HepG2 (cell line): ENCODE results near the gene DUOXA1. TPM values are rescaled to one million over a fixed set of nuclear protein-coding genes. Genes with fewer than 3 reads are reported as not detected.
"Not testable (repeated sequence)": the region's sequence is repeated elsewhere in the genome, so short reads cannot be mapped to it uniquely, and the experiment has no call there.

ENCODE experiments used
- ATAC-seq: fragments of 200-7000 bp; cut with Tn5 transposase; 3 replicates; pipeline ENCODE4 v1.9.1; 2020; ENCODE audit warnings: mild to moderate bottlenecking, moderate library complexity
- BruUV-seq: library from RNA; stranded (reverse); fragments of 400-500 nt; replicated peaks from 2 replicates; lab custom pipeline; 2021; lab: Mats Ljungman, UMichigan
- CTCF ChIA-PET: fragments of 300-600 bp; formaldehyde crosslinking; extraction: SDS; loops from one replicate; lab custom pipeline; 2021; ENCODE audit warnings: low total read pairs, inconsistent platforms, low intra/inter-chr PET ratio; lab: Yijun Ruan, JAX
- POLR2A ChIA-PET: fragments of 350-600 bp; sonication (Branson Sonifier 250); formaldehyde crosslinking; loops from one replicate; lab custom pipeline; 2020; ENCODE audit warnings: antibody characterized with exemption, inconsistent platforms; lab: Yijun Ruan, JAX
- DNase-seq: peaks from one replicate; pipeline ENCODE4 v3.0.0-alpha.2; 2015; ENCODE audit warnings: low spot score
- FAIRE-seq: peaks from 3 replicates; lab custom pipeline; 2011; peaks lifted over from hg19 to GRCh38; lab: Jason Lieb, UNC
- H2AFZ ChIP-seq: one replicate; pipeline ENCODE4 v1.6.1; 2011; ENCODE audit warnings: low read length, inconsistent platforms
- H3K27ac ChIP-seq: fragments of 300-600 bp; 3 replicates; pipeline ENCODE4 v1.8.0; 2011; ENCODE audit warnings: mixed run types, mild to moderate bottlenecking, mixed read lengths, low read length, inconsistent platforms; ENCODE audit not compliant: insufficient read depth; ENCODE audit errors: extremely low read length
- H3K27me3 ChIP-seq, 2 experiments: fragments of 200-600 bp in 1 of 2; 2 replicates in 1 of 2; 3 replicates in 1 of 2; pipeline versions ENCODE4 v1.6.0 to v1.8.0; 2011; ENCODE audit warnings: low read length in 2 of 2, mild to moderate bottlenecking in 2 of 2, moderate library complexity in 2 of 2, inconsistent platforms in 1 of 2; ENCODE audit not compliant: insufficient read depth in 2 of 2, control insufficient read depth in 1 of 2
- H3K36me3 ChIP-seq, 2 experiments: fragments of 200-600 bp in 1 of 2; replicated peaks in 1 of 2; 2 replicates in 1 of 2; 3 replicates in 1 of 2; pipeline versions ENCODE4 v1.5.1 to v1.8.0; 2011; ENCODE audit warnings: low read length in 2 of 2, inconsistent platforms in 1 of 2; ENCODE audit not compliant: insufficient read depth in 2 of 2, control insufficient read depth in 1 of 2
- H3K4me1 ChIP-seq: 2 replicates; pipeline ENCODE4 v1.5.1; 2012; ENCODE audit warnings: low read length, inconsistent platforms; ENCODE audit not compliant: insufficient read depth
- H3K4me2 ChIP-seq: 2 replicates; pipeline ENCODE4 v1.6.0; 2011; ENCODE audit warnings: low read depth, low read length, inconsistent platforms
- H3K4me3 ChIP-seq, 3 experiments: fragments of 200-600 bp in 1 of 3; sonication (generic), shearing (Covaris generic) in 1 of 3; replicated peaks in 1 of 3; 2 replicates each; pipeline ENCODE4 v1.5.1; 2011 to 2016; ENCODE audit warnings: low read length in 3 of 3, inconsistent platforms in 2 of 3, low read depth in 2 of 3, mild to moderate bottlenecking in 2 of 3, control low read depth in 1 of 3, mixed read lengths in 1 of 3; ENCODE audit not compliant: insufficient read depth in 1 of 3
- H3K79me2 ChIP-seq: one replicate; pipeline ENCODE4 v1.6.1; 2011; ENCODE audit warnings: low read length, inconsistent platforms; ENCODE audit not compliant: insufficient read depth
- H3K9ac ChIP-seq: 2 replicates; pipeline ENCODE4 v1.6.0; 2011; ENCODE audit warnings: mild to moderate bottlenecking, low read depth, low read length, inconsistent platforms; ENCODE audit not compliant: insufficient read depth
- H3K9me3 ChIP-seq: 2 replicates; pipeline ENCODE4 v1.5.1; 2012; ENCODE audit warnings: mild to moderate bottlenecking, low read length
- H4K20me1 ChIP-seq: 2 replicates; pipeline ENCODE4 v1.6.0; 2011; ENCODE audit warnings: inconsistent platforms, mild to moderate bottlenecking, low read length, moderate library complexity; ENCODE audit not compliant: insufficient read depth
- FUBP1 ChIP-seq: sonication (generic); formaldehyde crosslinking; IDR thresholded peaks from 2 replicates; pipeline ENCODE4 v1.5.1; 2020; ENCODE audit warnings: missing genetic modification reagents, mild to moderate bottlenecking, borderline replicate concordance
- WGBS: methylation state at CpG from one replicate; pipeline ENCODE4 v1.1.6; 2017; ENCODE audit warnings: low lambda C conversion rate; 5-methylcytosine and 5-hydroxymethylcytosine counted together
- in situ Hi-C: cut with HindIII; loops from 2 replicates; pipeline ENCODE4 v1.10.0; 2017; ENCODE audit warnings: low pct_unique_long_range_greater_than_20kb; ENCODE audit not compliant: extremely low pct_ligation_motif_present
- intact Hi-C: fragments of 100-400 bp; cut with micrococcal nuclease; formaldehyde crosslinking; loops from one replicate; pipeline ENCODE4 v1.10.0; 2022; ENCODE audit not compliant: unreplicated experiment
- polyA plus RNA-seq, 8 experiments: library from polyadenylated mRNA; depleted of rRNA in 3 of 8; stranded (reverse) in 7 of 8; unstranded in 1 of 8; fragments of >200 nt; fragmentation: Illumina TruSeq in 4 of 8; extraction: Trizol in 4 of 8; gene quantifications; 2 replicates each; pipeline versions ENCODE4 v1.2.1 to v1.2.3, GENCODE V29; 2011 to 2016; ENCODE audit warnings: low read depth in 4 of 8, missing spikeins in 1 of 8, mixed read lengths in 1 of 8; ENCODE audit not compliant: insufficient read depth in 1 of 8
- total RNA-seq, 5 experiments: library from RNA; depleted of rRNA; stranded (reverse); fragments of >200 nt; fragmentation: Illumina TruSeq; extraction: Trizol; gene quantifications; 2 replicates each; pipeline ENCODE4 v1.2.3, GENCODE V29; 2016; ENCODE audit warnings: low read depth in 1 of 5

The DUOXA1 gene
- total and polyA plus RNA-seq, 2 of the 13 experiments (the other 11 are each of a cell fraction or from before 2014, with no cell fraction given): not detected

- TF ChIP-seq FUBP1 (CRISPR knock-in tag): no peak
These were observed 6.7 kb upstream of the DUOXA1 start (continued) for GRCh38 chr15:45136378-45136764.

GRCh38 chr15:45135705-45136377 is 6.2 kb upstream of the DUOXA1 start:
- H3K79me2 ChIP-seq, ATAC-seq, H3K9me3 ChIP-seq, intact Hi-C loops, H3K27ac ChIP-seq, DNase-seq, H3K9ac ChIP-seq, H3K36me3 ChIP-seq, H4K20me1 ChIP-seq, H3K4me2 ChIP-seq, H3K4me3 ChIP-seq, POLR2A ChIA-PET, in situ Hi-C loops, FAIRE-seq, BruUV-seq, H2AFZ ChIP-seq: not testable (repeated sequence)
- WGBS: 50% methylated on average over 5 of the region's 37 CpGs
- Histone ChIP-seq H3K4me1 (peaks cover 18% of the 10 kb centered on the region), H3K27me3 (peaks cover 4 to 18% of the 10 kb centered on the region in 2 experiments; a peak in 4 of 5 replicates)
- CTCF ChIA-PET: interaction anchor here (1.6 to 1.8 kb wide), 2 partner anchors 10 to 17 kb away, joined by 5 to 7 read pairs; no protein-coding TSS in a partner anchor
